Uterus (tissue), 4 donors: Measurements from ENCODE around the gene SLC41A1. TPM values are rescaled to one million over a fixed set of nuclear protein-coding genes. Genes with fewer than 3 reads are reported as not detected.

Experiments used
- DNase-seq, 2 donors: peaks; one replicate each; pipeline ENCODE4 v3.0.0-alpha.2; 2019 to 2020
- H3K27ac ChIP-seq, 2 donors: fragments of 200-600 bp; sonication (generic); 1 replicate in 1 of 2; 2 replicates in 1 of 2; pipeline ENCODE4 v1.5.1; 2016 to 2018
- H3K27me3 ChIP-seq, 2 donors: fragments of 200-600 bp; sonication (generic); one replicate each; pipeline ENCODE4 v1.5.1; 2018 to 2019; ENCODE audit warnings: control low read depth in 1 of 2
- H3K36me3 ChIP-seq, 2 donors: fragments of 200-600 bp; sonication (generic); one replicate each; pipeline ENCODE4 v1.5.1; 2019; ENCODE audit warnings: control low read depth in 1 of 2
- H3K4me1 ChIP-seq, 2 donors: fragments of 200-600 bp; sonication (generic); one replicate each; pipeline ENCODE4 v1.5.1; 2018 to 2019; ENCODE audit warnings: control low read depth in 1 of 2
- H3K4me3 ChIP-seq, 2 donors: fragments of 200-600 bp; sonication (generic); 1 replicate in 1 of 2; 2 replicates in 1 of 2; pipeline ENCODE4 v1.5.1; 2018 to 2019; ENCODE audit warnings: mild to moderate bottlenecking in 1 of 2
- H3K9me3 ChIP-seq, 2 donors: fragments of 200-600 bp; sonication (generic); one replicate each; pipeline ENCODE4 v1.5.1; 2019; ENCODE audit warnings: control low read depth in 1 of 2
- CTCF ChIP-seq, 4 experiments: fragments of 200-600 bp in 2 of 4; fragments of 450-650 bp in 2 of 4; sonication (generic) in 2 of 4; IDR thresholded peaks; one replicate each; pipeline ENCODE4 v1.5.1; 2016 to 2019; ENCODE audit warnings: antibody characterized with exemption in 4 of 4, mild to moderate bottlenecking in 2 of 4, moderate library complexity in 1 of 4
- POLR2A ChIP-seq, 2 donors: fragments of 450-650 bp; IDR thresholded peaks; one replicate each; pipeline ENCODE4 v1.6.1; 2016; ENCODE audit warnings: antibody characterized with exemption in 2 of 2, mild to moderate bottlenecking in 1 of 2, moderate library complexity in 1 of 2
- intact Hi-C: fragments of 100-400 bp; cut with DNase I; formaldehyde crosslinking; loops from one replicate; pipeline ENCODE4 v1.15.1; 2023; ENCODE audit warnings: low total_unique reads
- total RNA-seq, 4 donors: library from RNA; depleted of rRNA in 3 of 4; stranded (reverse); fragments of >200 nt in 3 of 4; gene quantifications; one replicate each; pipeline versions ENCODE4 v1.1.0 to v1.2.4, GENCODE V29; 2014 to 2023
- donor health status: DM: yes; HTN: yes; CAD: no.

SLC41A1 gene
- total RNA-seq, 4 donors from 2014 or later = 1.0 to 35.4 (median 23.5) TPM

- peaks cover 6 to 20% of the 10 kb centered on the region in 2 donors for H3K4me1 ChIP-seq
- no peaks in the 10 kb centered on the region for H3K9me3 ChIP-seq
- DNase-seq = no peak
- no peaks in the 10 kb centered on the region for H3K27me3 ChIP-seq
- H3K36me3 ChIP-seq = no peaks in the 10 kb centered on the region
- no peak overlapping the region for H3K4me3 ChIP-seq
- intact Hi-C loops = no loop called here
- H3K27ac ChIP-seq = no peak overlapping the region
- TF ChIP-seq CTCF (IDR thresholded peaks at IDR 0.05) = no peak
- no peak for TF ChIP-seq POLR2A (IDR thresholded peaks at IDR 0.05)
These were observed 2.4 kb downstream of the SLC41A1 start for GRCh38 chr1:205810448-205811157.

GRCh38 chr1:205809942-205810345 lies 3.1 kb downstream of the SLC41A1 start:
- no peak for DNase-seq
- no peaks in the 10 kb centered on the region for H3K27me3 ChIP-seq
- H3K36me3 ChIP-seq = no peaks in the 10 kb centered on the region
- intact Hi-C loops = no loop called here
- no peak overlapping the region for H3K27ac ChIP-seq
- H3K9me3 ChIP-seq = no peaks in the 10 kb centered on the region
- TF ChIP-seq CTCF (IDR thresholded peaks at IDR 0.05) = no peak
- TF ChIP-seq POLR2A (IDR thresholded peaks at IDR 0.05) = no peak
- peaks cover 6 to 20% of the 10 kb centered on the region in 2 donors for H3K4me1 ChIP-seq
- H3K4me3 ChIP-seq = no peak overlapping the region

- TF ChIP-seq POLR2A (IDR thresholded peaks at IDR 0.05) (no peak), CTCF (IDR thresholded peaks at IDR 0.05) (no peak)
- Histone ChIP-seq H3K27me3 (no peaks in the 10 kb centered on the region), H3K9me3 (no peaks in the 10 kb centered on the region), H3K36me3 (no peaks in the 10 kb centered on the region), H3K4me3 (no peak overlapping the region), H3K4me1 (peaks cover 6 to 20% of the 10 kb centered on the region in 2 donors), H3K27ac (no peak overlapping the region)
- DNase-seq = no peak
- intact Hi-C loops = no loop called here
These were observed 3.5 kb downstream of the SLC41A1 start for GRCh38 chr1:205809469-205809868.

- H3K4me3 ChIP-seq = no peak overlapping the region
- DNase-seq = no peak
- intact Hi-C loops = no loop called here
- no peak overlapping the region for H3K27ac ChIP-seq
- no peaks in the 10 kb centered on the region for H3K36me3 ChIP-seq
- TF ChIP-seq POLR2A (IDR thresholded peaks at IDR 0.05) (no peak), CTCF (IDR thresholded peaks at IDR 0.05) (no peak)
- H3K27me3 ChIP-seq = no peaks in the 10 kb centered on the region
- peaks cover 6 to 17% of the 10 kb centered on the region in 2 donors for H3K4me1 ChIP-seq
- no peaks in the 10 kb centered on the region for H3K9me3 ChIP-seq
These were observed 7.8 kb downstream of the SLC41A1 start for GRCh38 chr1:205805082-205805711.

GRCh38 chr1:205804605-205805004 lies 8.4 kb downstream of the SLC41A1 start:
- H3K4me1 ChIP-seq = peaks cover 2 to 11% of the 10 kb centered on the region in 2 donors
- no peaks in the 10 kb centered on the region for H3K9me3 ChIP-seq
- no peak overlapping the region for H3K27ac ChIP-seq
- TF ChIP-seq CTCF (IDR thresholded peaks at IDR 0.05) (no peak), POLR2A (IDR thresholded peaks at IDR 0.05) (no peak)
- H3K36me3 ChIP-seq = no peaks in the 10 kb centered on the region
- H3K27me3 ChIP-seq = no peaks in the 10 kb centered on the region
- intact Hi-C loops = no loop called here
- DNase-seq = no peak
- no peak overlapping the region for H3K4me3 ChIP-seq
